ENCODE results near the gene BRME1.

DNA sequence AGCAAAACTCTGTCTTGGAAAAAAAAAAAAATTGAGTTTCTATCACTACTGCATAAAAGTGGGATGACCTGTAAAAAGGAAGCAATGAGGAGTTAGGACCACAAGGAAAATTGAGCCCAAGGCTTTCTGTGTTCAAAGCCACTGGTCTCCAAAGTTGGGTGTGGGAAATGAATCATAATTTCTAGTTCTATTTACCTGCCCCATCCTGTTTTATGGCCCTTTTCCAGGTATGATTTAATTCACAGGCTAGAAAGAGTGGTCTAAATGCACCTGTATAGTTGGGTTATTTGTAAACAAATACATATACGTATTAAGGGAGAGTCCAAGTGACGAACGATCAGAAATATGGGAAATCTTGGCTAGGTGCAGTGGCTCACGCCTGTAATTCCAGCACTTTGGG, 40.5 kb upstream of the BRME1 start:
- TF ChIP-seq POLR2A (IDR thresholded peaks at IDR 0.05; ENCODE audit: low read depth, low read length) = no peak
- TF ChIP-seq POLR2AphosphoS5 (IDR thresholded peaks at IDR 0.05; ENCODE audit: low read depth, low read length) = no peak

Measured in GM12892 (cell line).